ENCODE measurements around the gene TIMM29.

Gene TIMM29

DNA sequence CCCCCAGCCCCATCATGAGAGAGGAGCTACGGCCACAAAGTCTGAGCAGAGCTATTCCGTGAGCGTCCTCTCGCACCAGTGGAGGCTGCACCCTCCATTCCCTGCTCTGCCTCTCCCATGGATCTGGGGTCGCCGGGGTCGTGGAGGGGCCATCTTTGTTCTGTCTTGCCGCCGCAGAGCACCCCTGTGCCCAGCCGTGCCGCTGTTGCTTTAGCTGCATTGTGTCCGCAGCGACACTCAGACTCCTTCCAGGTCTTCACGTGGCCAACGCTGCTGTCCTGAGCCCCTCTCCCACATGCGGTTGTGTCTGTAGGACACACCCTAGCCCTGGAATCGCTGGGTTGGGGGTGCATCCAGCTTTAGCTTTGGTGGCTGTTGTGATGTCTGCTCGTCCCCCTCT is 16.0 kb upstream of the TIMM29 start:
- no peak overlapping the region for H3K4me3 ChIP-seq (ENCODE audit: low read length)
- TF ChIP-seq CTCF (conservative IDR thresholded peaks at IDR 0.05; ENCODE audit: low read depth, low read length), result no peak
- no peak for DNase-seq (ENCODE audit: low read depth)

- no peak for TF ChIP-seq CTCF (conservative IDR thresholded peaks at IDR 0.05; ENCODE audit: low read depth, low read length)
- H3K4me3 ChIP-seq (ENCODE audit: low read length), result no peak overlapping the region
- no peak for DNase-seq (ENCODE audit: low read depth)
Observed at GRCh38 chr19:10913716-10914340, 14.8 kb upstream of the TIMM29 start.

DNA sequence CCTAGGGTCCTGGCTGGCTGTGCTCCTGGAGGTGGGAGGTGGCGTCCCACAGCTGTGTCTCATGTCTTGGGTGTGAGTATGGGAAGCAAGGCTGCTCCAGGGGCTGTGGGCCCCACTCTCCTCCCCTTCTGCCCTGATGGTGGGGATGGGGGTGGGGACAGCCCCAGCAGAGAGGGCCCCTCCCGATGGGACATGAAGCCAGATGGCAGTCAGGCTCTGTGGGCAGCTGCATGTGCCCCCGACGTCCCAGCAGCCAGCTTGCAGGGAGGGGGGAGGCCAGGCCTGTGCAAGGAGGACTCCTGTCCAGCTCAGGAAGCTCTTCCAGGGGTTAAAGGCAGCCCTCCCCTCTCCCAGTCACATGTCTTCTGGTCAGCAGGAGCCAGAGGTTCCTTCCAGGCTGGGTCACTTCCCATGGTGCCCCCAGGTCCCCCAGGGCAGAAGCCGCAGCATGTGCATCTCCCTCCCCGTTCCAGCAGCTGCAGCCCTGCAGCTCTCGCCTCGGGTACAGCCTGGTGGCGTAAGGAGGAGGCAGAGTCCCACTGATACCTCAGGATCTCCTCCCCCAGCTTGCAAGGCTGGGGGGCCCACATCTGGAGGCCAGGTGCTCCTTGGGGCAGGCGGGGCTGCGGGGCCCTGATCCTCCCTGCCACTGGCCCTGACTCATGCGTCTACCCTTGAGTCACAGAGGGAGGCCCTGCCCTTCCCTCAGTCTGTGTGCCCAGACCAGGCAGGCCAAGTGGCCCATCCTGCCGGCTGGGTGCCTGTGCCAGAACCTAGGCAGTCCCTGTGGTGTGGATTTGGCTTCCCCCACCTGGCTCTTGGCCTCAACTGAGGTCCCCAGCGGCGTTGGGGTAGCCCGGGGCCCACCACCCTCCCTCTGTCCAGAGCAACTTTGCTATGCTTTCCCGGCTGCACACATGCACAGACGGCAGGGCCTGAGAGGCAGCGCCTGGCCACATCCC is 13.2 kb upstream of the TIMM29 start:
- no peak overlapping the region for H3K4me3 ChIP-seq (ENCODE audit: low read length)
- no peak for DNase-seq (ENCODE audit: low read depth)
- TF ChIP-seq CTCF (conservative IDR thresholded peaks at IDR 0.05; ENCODE audit: low read depth, low read length), result no peak

GRCh38 chr19:10916602-10917001 is 12.0 kb upstream of the TIMM29 start:
- TF ChIP-seq CTCF (conservative IDR thresholded peaks at IDR 0.05; ENCODE audit: low read depth, low read length), result no peak
- no peak for DNase-seq (ENCODE audit: low read depth)
- no peak overlapping the region for H3K4me3 ChIP-seq (ENCODE audit: low read length)

GRCh38 chr19:10918359-10918758 is 10.3 kb upstream of the TIMM29 start:
- no peak for TF ChIP-seq CTCF (conservative IDR thresholded peaks at IDR 0.05; ENCODE audit: low read depth, low read length)
- no peak for DNase-seq (ENCODE audit: low read depth)
- H3K4me3 ChIP-seq (ENCODE audit: low read length), result no peak overlapping the region

GRCh38 chr19:10919352-10920287 is 9.0 kb upstream of the TIMM29 start:
- DNase-seq (ENCODE audit: low read depth), result no peak
- no peak for TF ChIP-seq CTCF (conservative IDR thresholded peaks at IDR 0.05; ENCODE audit: low read depth, low read length)
- no peak overlapping the region for H3K4me3 ChIP-seq (ENCODE audit: low read length)
